A673 (cell line): ENCODE measurements around the gene CLTC.

ENCODE experiments used
- EZH2 ChIP-seq: fragments of 200-600 bp; sonication (generic); IDR thresholded peaks from 2 replicates; pipeline ENCODE4 v1.6.1; 2017; ENCODE audit warnings: borderline replicate concordance, low read depth, mild to moderate bottlenecking, mixed read lengths, antibody characterized with exemption, low read length; ENCODE audit not compliant: poor library complexity, severe bottlenecking
- TF ChIP-seq, protein P1 (sequence below): fragments of 300-800, 200-600 bp; sonication (generic); conservative IDR thresholded peaks from 2 replicates; pipeline ENCODE4 v1.5.1; 2017; ENCODE audit warnings: low read depth, mild to moderate bottlenecking, antibody characterized with exemption, low read length, moderate library complexity, mixed read lengths

DNA sequence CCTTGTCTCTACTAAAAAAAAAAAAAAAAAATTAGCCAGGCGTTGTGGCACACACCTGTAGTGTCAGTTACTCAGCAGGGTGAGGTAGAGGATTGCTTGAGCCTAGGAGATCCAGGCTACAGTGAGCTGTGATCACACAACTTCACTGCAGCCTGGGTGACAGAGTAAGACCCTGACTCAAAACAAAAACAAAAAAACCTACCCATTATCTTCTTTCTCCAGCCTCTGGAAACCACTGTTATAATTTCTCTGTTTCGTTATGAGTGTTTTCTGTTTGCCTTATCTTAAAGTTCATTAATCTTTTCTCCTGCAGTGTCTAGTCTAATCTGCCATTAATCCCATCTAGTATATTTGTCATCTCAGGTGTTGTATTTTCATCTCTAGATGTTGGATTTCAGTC is 18.6 kb upstream of the CLTC start:
- TF ChIP-seq, protein P1, sequence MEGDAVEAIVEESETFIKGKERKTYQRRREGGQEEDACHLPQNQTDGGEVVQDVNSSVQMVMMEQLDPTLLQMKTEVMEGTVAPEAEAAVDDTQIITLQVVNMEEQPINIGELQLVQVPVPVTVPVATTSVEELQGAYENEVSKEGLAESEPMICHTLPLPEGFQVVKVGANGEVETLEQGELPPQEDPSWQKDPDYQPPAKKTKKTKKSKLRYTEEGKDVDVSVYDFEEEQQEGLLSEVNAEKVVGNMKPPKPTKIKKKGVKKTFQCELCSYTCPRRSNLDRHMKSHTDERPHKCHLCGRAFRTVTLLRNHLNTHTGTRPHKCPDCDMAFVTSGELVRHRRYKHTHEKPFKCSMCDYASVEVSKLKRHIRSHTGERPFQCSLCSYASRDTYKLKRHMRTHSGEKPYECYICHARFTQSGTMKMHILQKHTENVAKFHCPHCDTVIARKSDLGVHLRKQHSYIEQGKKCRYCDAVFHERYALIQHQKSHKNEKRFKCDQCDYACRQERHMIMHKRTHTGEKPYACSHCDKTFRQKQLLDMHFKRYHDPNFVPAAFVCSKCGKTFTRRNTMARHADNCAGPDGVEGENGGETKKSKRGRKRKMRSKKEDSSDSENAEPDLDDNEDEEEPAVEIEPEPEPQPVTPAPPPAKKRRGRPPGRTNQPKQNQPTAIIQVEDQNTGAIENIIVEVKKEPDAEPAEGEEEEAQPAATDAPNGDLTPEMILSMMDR, result no peak
- TF ChIP-seq EZH2, result no peak
